ENCODE results near the gene CIB2.

The CIB2 gene

GRCh38 chr15:78090422-78091063 is 40.7 kb downstream of the CIB2 start:
- H3K4me3 ChIP-seq (ENCODE audit: low read depth, low read length): no peak overlapping the region

GRCh38 chr15:78088773-78089080 is 42.5 kb downstream of the CIB2 start:
- DNase-seq (ENCODE audit: low read depth): no peak
- no peak overlapping the region for H3K4me3 ChIP-seq (ENCODE audit: low read depth, low read length)

More at GRCh38 chr15:78090422-78091063, 40.7 kb downstream of the CIB2 start:
- no peak for DNase-seq (ENCODE audit: low read depth)

GRCh38 chr15:78087951-78088772 is 43.1 kb downstream of the CIB2 start:
- H3K4me3 ChIP-seq (ENCODE audit: low read depth, low read length): no peak overlapping the region
- DNase-seq (ENCODE audit: low read depth): no peak

GRCh38 chr15:78085928-78086327 is 45.3 kb downstream of the CIB2 start:
- no peak overlapping the region for H3K4me3 ChIP-seq (ENCODE audit: low read depth, low read length)
- DNase-seq (ENCODE audit: low read depth): no peak

DNA sequence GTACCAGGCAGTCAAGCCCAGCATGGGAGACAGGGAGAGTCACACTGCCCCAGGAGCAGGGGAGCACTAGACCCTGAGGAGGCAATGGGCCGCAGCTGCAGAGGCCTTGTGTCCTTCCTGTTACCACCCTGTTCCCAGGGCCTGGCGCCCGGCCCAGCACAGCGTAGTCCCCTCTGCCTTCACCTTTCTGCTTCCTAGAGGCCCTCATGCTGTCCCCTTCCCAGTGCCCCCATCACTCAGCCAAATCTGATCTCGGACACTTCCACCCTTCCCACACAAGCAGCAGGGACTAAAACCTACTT is 46.8 kb downstream of the CIB2 start:
- no peak for DNase-seq (ENCODE audit: low read depth)
- no peak overlapping the region for H3K4me3 ChIP-seq (ENCODE audit: low read depth, low read length)

- no peak overlapping the region for H3K4me3 ChIP-seq (ENCODE audit: low read depth, low read length)
- DNase-seq (ENCODE audit: low read depth): no peak
Measured at GRCh38 chr15:78083687-78084448, 47.4 kb downstream of the CIB2 start.

DNA sequence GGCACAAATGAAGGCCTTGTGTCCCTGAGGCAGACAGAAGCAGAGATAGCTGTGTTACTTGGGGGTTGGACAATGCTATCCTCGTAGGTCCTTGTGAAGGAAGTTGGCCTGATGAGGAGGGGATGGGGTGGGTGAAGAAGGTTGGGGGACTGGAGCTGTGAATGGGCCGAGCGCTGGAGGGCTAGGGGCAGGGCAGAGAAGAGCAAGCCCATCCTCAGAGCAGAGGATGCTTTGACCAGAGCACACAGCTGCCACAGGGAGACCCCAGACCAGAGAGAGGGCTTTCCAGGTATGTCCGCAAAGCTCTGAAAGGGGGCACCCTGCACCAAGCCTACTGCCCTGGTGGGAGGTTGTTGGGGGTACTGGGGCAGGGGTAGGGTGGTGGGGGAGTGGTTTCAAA is 48.1 kb downstream of the CIB2 start:
- no peak overlapping the region for H3K4me3 ChIP-seq (ENCODE audit: low read depth, low read length)
- no peak for DNase-seq (ENCODE audit: low read depth)

DNA sequence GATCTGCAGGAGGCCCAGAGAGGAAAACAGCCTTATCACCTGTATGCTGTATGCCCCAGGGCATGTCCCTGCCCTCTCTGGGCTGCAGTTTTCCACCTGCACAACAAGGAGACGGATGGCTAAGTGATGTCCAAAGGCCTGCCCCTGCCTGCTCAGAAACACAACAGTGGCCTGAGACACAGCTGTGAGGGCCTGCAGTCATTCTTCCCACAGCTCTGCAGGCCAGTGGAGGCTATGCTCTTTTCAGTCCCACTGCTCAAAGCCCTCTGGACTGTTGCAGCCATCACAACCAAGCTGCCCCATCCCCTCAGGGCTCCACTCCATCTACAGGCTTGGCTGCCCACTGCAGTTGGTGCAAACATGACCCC is 48.5 kb downstream of the CIB2 start:
- no peak overlapping the region for H3K4me3 ChIP-seq (ENCODE audit: low read depth, low read length)

GRCh38 chr15:78082106-78082742 is 49.0 kb downstream of the CIB2 start:
- H3K4me3 ChIP-seq (ENCODE audit: low read depth, low read length): no peak overlapping the region
- DNase-seq (ENCODE audit: low read depth): no peak

More for the DNA sequence above, 48.5 kb downstream of the CIB2 start:
- DNase-seq (ENCODE audit: low read depth): no peak

- DNase-seq (ENCODE audit: low read depth): no peak
- no peak overlapping the region for H3K4me3 ChIP-seq (ENCODE audit: low read depth, low read length)
Measured at GRCh38 chr15:78080088-78080460, 51.2 kb downstream of the CIB2 start.

DNA sequence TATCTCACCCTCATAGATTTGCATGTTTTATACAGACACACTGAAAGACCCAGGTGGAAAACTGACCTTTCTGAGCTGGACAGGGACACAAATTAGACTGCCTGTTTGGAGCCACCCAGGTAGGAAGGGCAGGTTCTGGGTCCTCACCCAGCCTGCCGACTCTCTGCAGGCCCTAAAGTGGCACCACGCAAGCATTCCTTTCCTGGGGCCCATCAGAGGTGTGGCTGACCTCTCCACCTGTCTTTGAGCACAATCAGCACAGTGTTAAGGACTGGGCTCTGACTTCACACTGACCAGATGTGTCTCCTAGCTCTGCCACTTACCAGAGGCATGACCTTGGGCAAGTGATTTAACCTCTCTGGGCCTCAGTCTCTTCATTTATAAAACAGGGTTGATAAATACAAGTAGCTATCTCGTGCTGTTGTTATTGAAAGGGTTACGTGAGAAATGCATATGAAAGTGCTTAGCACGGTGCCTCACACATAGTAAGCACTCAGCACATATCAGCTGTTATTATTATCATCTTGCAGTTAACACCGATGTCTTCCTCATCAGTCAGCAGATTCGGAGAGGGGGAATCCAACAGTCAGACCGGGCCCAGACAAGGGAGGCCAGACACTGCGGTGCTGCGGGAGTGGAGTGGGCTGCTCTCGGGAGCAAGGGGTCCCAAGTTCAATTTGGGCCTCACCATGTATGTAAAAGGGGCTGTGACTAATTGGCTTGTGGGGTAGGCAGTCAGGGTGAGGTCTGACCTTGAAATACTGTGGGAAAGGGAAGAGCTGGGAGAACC is 51.8 kb downstream of the CIB2 start:
- no peak overlapping the region for H3K4me3 ChIP-seq (ENCODE audit: low read depth, low read length)
- DNase-seq (ENCODE audit: low read depth): no peak

DNA sequence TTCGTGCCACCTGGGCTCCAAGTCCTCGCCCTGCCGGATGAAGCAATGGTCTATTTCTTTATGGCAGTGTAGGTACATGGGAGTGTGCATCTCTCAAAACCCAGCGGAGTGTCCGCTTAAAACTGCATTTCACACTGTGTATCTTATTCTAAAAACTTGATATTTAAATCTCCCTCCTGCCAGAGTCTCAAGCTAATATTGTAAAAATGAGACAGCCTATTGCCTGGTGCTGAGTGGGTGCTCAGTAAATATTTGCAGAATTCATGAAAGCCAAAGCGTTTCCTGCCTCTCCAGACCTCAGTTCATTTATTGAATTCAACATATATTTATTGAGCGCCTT is 53.4 kb downstream of the CIB2 start:
- DNase-seq (ENCODE audit: low read depth): no peak
- peak overlapping the region; percentile 58 for H3K4me3 ChIP-seq (ENCODE audit: low read depth, low read length)

GRCh38 chr15:78077053-78077870 is 54.0 kb downstream of the CIB2 start, which contains the start of gene TBC1D2B:
Gene TBC1D2B, minus strand, starts transcription at chr15:78077711. Its CDS starts 59 bp downstream, at chr15:78077652.
- H3K4me3 ChIP-seq (ENCODE audit: low read depth, low read length): peak within 1 kb of the TSS; percentile 58
- no peak for DNase-seq (ENCODE audit: low read depth)

DNA sequence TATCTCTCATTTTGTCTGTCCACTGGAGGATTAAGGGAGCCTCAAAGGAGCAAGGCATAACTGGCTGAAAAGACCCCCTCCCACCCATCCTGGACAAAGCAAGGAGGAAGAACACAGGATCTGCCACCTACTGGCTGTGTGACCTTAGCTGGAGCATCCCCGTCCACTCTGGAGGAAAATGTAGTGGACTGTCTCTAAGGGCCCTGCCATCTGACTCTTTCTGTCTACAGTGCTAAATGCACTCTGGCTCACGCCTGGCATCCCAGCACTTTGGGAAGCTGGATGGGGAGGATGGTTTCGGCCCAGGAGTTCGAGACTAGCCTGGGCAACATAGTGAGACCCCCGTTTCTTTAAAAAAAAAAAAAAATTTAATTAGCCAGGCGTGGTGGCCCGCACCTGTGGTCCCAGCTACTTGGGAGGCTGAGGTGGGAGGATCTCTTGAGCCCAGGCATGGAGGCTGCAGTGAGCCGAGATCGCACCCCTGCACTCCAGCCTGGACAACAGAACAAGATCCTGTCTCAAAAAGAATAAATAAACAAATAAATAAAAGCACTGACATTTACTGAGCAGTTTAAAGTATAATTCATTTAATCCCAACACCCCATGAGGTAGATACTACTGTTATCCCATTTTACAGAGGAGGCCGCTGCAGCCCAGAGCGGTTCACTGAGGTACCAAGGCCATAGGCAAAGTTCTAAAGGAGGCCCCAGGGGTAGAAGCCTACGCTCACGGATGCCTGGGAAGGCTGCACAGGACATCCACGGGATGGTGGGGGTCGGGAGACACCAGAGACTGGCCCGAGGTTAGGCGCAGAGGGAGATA is 54.8 kb downstream of the CIB2 start:
- peak overlapping the region; percentile 58 for H3K4me3 ChIP-seq (ENCODE audit: low read depth, low read length)
- no peak for DNase-seq (ENCODE audit: low read depth)

DNA sequence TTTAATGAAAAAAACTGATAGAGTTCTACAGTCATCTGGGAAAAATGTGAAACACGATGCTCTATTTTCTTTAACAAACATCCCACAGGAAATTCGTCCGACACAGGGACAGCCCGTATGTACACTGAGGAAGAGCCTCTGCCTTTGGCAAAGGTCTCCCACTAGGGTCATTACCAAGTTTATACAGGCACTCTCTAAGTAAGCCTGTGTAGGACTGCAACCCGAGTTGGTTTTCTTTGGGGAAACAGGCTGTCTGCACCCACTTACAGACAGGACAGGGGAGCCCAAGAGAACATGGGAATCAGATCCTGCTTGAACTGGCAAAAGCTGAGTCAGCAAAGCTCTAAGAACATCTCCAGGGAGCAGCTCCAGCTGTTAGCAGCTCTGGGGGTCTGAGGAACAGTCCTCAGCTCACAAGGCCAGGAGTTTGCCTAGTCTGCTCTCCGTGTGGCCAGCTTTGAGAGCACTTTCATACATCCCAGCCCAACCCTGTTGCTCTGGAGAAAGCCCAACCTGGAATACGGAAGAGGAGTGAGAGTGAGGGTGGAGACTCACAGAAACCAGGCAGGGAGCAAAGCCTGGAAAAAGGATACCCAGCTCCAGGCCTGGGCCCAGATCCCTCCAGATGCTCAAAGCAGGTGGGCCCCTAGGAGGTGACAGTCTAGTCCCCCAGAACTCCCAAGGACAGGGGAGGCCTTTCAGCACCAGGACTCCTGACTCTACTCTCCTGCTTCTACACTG is 55.6 kb downstream of the CIB2 start:
- peak; percentile 93 for DNase-seq (ENCODE audit: low read depth)
- H3K4me3 ChIP-seq (ENCODE audit: low read depth, low read length): peak overlapping the region; percentile 58

DNA sequence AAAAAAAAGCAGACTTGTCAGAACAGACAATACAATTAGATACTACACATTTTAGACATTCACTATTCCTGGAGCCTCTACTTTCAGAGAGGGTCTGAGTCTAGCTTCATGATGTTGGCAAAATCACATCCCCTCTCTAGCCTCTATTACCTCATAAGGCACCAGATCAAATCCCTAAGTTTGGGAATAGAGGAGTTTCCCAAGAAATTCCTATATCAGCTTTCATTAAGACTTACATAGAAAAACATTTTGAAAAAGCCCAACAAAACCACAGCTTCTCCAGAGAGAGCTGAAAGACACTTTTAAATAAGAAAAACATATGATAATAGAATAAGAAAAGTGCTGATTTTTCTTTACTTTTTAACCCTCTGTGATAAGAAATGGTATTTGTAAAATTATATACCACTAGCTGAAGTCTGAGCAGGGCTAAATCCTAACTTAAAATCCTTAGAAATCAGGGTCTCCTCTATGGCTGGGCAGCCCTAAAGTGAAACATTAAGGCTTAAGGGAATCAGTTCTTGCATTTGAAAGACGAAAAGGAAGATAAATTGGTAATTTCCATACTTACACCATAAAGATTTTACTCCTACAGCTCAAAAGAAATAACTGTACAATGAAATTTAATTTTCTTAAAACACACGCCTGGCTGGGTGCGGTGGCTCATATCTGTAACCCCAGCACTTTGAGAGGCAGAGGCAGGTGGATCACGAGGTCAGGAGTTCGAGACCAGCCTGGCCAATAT is 58.0 kb downstream of the CIB2 start:
- no peak for DNase-seq (ENCODE audit: low read depth)
- H3K4me3 ChIP-seq (ENCODE audit: low read depth, low read length): no peak overlapping the region

Data from skeletal muscle cell (primary cell).